ENCODE results near the gene BTBD7. TPM values are rescaled to one million over a fixed set of nuclear protein-coding genes. Genes with fewer than 3 reads are reported as not detected.

BTBD7 gene
- total and polyA plus RNA-seq, 2 donors (not counting 3 experiments of a cell fraction or from before 2014, with no cell fraction given): 20.9 to 50.2 TPM

GRCh38 chr14:93281937-93282336, 50.9 kb downstream of the BTBD7 start:
- Histone ChIP-seq H3K9ac (replicated peaks; ENCODE audit: extremely low read depth, insufficient read depth, low read length) (no peak overlapping the region), H3K4me1 (ENCODE audit: control insufficient read depth, extremely low read depth, insufficient read depth, low read length) (peaks cover 3% of the 10 kb centered on the region), H3K36me3 (ENCODE audit: control insufficient read depth in 2 of 2, extremely low read depth in 1 of 2, insufficient read depth in 2 of 2, low read length in 2 of 2) (no peaks in the 10 kb centered on the region), H3K9me1 (replicated peaks; ENCODE audit: control insufficient read depth, extremely low read depth, insufficient read depth, low read length) (no peaks in the 10 kb centered on the region), H4K20me1 (replicated peaks; ENCODE audit: control insufficient read depth, extremely low read depth, insufficient read depth, low read length) (no peaks in the 10 kb centered on the region), H2AFZ (ENCODE audit: low read depth, low read length) (no peak overlapping the region), H3K27me3 (ENCODE audit: control insufficient read depth in 2 of 2, insufficient read depth in 2 of 2, low read length in 2 of 2) (no peaks in the 10 kb centered on the region), H3K9me3 (replicated peaks; ENCODE audit: control insufficient read depth, insufficient read depth, low read length) (no peaks in the 10 kb centered on the region), H3K4me3 (replicated peaks in 1 of 3; ENCODE audit: insufficient read depth in 1 of 3, low read depth in 1 of 3, low read length in 3 of 3) (no peak overlapping the region), H3K4me2 (ENCODE audit: insufficient read depth, low read length) (no peak overlapping the region), H3K79me2 (ENCODE audit: control insufficient read depth, insufficient read depth, low read length) (peaks cover 31% of the 10 kb centered on the region), H3K27ac (ENCODE audit: insufficient read depth, low read depth, low read length) (no peak overlapping the region)
- dilution Hi-C loops (cut with MboI; ENCODE audit: extremely low pct_ligation_motif_present, low sequenced_read_pairs) (no loop called here), intact Hi-C loops (cut with micrococcal nuclease) (no loop called here)
- no peak for DNase-seq (ENCODE audit: low read depth, low spot score)
- FAIRE-seq: no peak
- ChIA-PET POLR2A (no interaction called here), CTCF (interaction anchor here (0.7 kb wide), 1 partner anchor 9 kb away, joined by 3 read pairs; no protein-coding TSS in a partner anchor)
- BruUV-seq (replicated peaks): no TSS peak
- TF ChIP-seq POLR2AphosphoS5 (IDR thresholded peaks at IDR 0.05; ENCODE audit: insufficient read depth, low read depth, low read length): no peak
- no peak for TF ChIP-seq CTCF (IDR thresholded peaks at IDR 0.05; ENCODE audit: extremely low read depth in 1 of 2, insufficient read depth in 1 of 2, low read depth in 1 of 2, low read length in 2 of 2)
- TF ChIP-seq FOS (IDR thresholded peaks at IDR 0.05; ENCODE audit: borderline replicate concordance, insufficient read depth, low read length): no peak
- no peak for TF ChIP-seq POLR2A (IDR thresholded peaks at IDR 0.05; ENCODE audit: low read depth, low read length)
- no peak for TF ChIP-seq MYC (IDR thresholded peaks at IDR 0.05; ENCODE audit: low read depth, low read length)
- TF ChIP-seq MAX (IDR thresholded peaks at IDR 0.05; ENCODE audit: insufficient read depth, insufficient read length): no peak
- no peak for TF ChIP-seq GATA2 (IDR thresholded peaks at IDR 0.05; ENCODE audit: insufficient read depth, insufficient read length, low read depth, low read length)
- TF ChIP-seq JUN (IDR thresholded peaks at IDR 0.05; ENCODE audit: borderline replicate concordance, insufficient read depth, insufficient read length, low read depth): no peak
- TF ChIP-seq EZH2 (IDR thresholded peaks at IDR 0.05; ENCODE audit: borderline replicate concordance, low read depth, low read length, severe bottlenecking): no peak

Measured in endothelial cell of umbilical vein (primary cell).